Measurements from ENCODE around the gene PIR.

PIR gene

GRCh38 chrX:15416133-15416993 is 76.8 kb downstream of the PIR start:
- H3K79me1 ChIP-seq (ENCODE audit: low read length), result no peaks in the 10 kb centered on the region

GRCh38 chrX:15413101-15413500 is 80.0 kb downstream of the PIR start:
- DNase-seq, result no peak
- H3K4me3 ChIP-seq (ENCODE audit: low read length), result no peak overlapping the region

More at GRCh38 chrX:15416133-15416993, 76.8 kb downstream of the PIR start:
- Histone ChIP-seq H2BK120ac (ENCODE audit: low read depth, low read length) (no peak overlapping the region), H3K27me3 (ENCODE audit: insufficient read depth, low read length, poor library complexity) (no peaks in the 10 kb centered on the region), H4K8ac (ENCODE audit: low read depth, low read length) (no peak overlapping the region), H3K36me3 (ENCODE audit: control insufficient read depth, insufficient read depth, low read length) (no peaks in the 10 kb centered on the region), H4K5ac (ENCODE audit: low read length) (no peak overlapping the region), H3K9ac (ENCODE audit: low read length) (no peak overlapping the region), H2BK5ac (ENCODE audit: low read length) (no peak overlapping the region), H3K4me1 (ENCODE audit: control insufficient read depth, low read depth, low read length) (no peaks in the 10 kb centered on the region), H3K4me2 (ENCODE audit: low read length) (no peak overlapping the region), H3K79me2 (ENCODE audit: control insufficient read depth, insufficient read depth, low read length) (no peaks in the 10 kb centered on the region), H3K18ac (ENCODE audit: low read length) (no peak overlapping the region), H3K4me3 (ENCODE audit: low read length) (no peak overlapping the region), H3K4ac (ENCODE audit: low read depth, low read length) (no peak overlapping the region), H3K27ac (ENCODE audit: low read depth, low read length) (no peak overlapping the region), H3K56ac (ENCODE audit: low read length) (no peak overlapping the region), H2AK5ac (ENCODE audit: low read length) (no peak overlapping the region), H2BK15ac (replicated peaks; ENCODE audit: low read depth) (no peak overlapping the region), H3K23ac (ENCODE audit: low read length) (no peak overlapping the region)
- no CpG with 5 or more reads among the region's 10 CpGs for WGBS (ENCODE audit: extremely low coverage, insufficient coverage, low lambda C conversion rate)
- peak; percentile 41 for DNase-seq

GRCh38 chrX:15410947-15411346 is 82.2 kb downstream of the PIR start:
- no peaks in the 10 kb centered on the region for H3K79me1 ChIP-seq (ENCODE audit: low read length)
- H3K36me3 ChIP-seq (ENCODE audit: control insufficient read depth, insufficient read depth, low read length), result no peaks in the 10 kb centered on the region
- no peak overlapping the region for H4K8ac ChIP-seq (ENCODE audit: low read depth, low read length)
- H3K79me2 ChIP-seq (ENCODE audit: control insufficient read depth, insufficient read depth, low read length), result no peaks in the 10 kb centered on the region
- no peak overlapping the region for H4K5ac ChIP-seq (ENCODE audit: low read length)
- H3K27me3 ChIP-seq (ENCODE audit: insufficient read depth, low read length, poor library complexity), result no peaks in the 10 kb centered on the region
- no peak overlapping the region for H3K4ac ChIP-seq (ENCODE audit: low read depth, low read length)
- no peak overlapping the region for H2AK5ac ChIP-seq (ENCODE audit: low read length)
- no peak overlapping the region for H3K18ac ChIP-seq (ENCODE audit: low read length)
- H2BK120ac ChIP-seq (ENCODE audit: low read depth, low read length), result no peak overlapping the region
- WGBS (ENCODE audit: extremely low coverage, insufficient coverage, low lambda C conversion rate), result no CpG with 5 or more reads among the region's 2 CpGs
- no peaks in the 10 kb centered on the region for H3K4me1 ChIP-seq (ENCODE audit: control insufficient read depth, low read depth, low read length)
- no peak overlapping the region for H2BK15ac ChIP-seq (replicated peaks; ENCODE audit: low read depth)
- H3K23ac ChIP-seq (ENCODE audit: low read length), result no peak overlapping the region
- no peak overlapping the region for H3K4me2 ChIP-seq (ENCODE audit: low read length)
- H3K56ac ChIP-seq (ENCODE audit: low read length), result no peak overlapping the region
- no peak overlapping the region for H2BK5ac ChIP-seq (ENCODE audit: low read length)
- H3K9ac ChIP-seq (ENCODE audit: low read length), result no peak overlapping the region
- DNase-seq, result no peak
- H3K4me3 ChIP-seq (ENCODE audit: low read length), result no peak overlapping the region
- no peak overlapping the region for H3K27ac ChIP-seq (ENCODE audit: low read depth, low read length)

More at GRCh38 chrX:15413101-15413500, 80.0 kb downstream of the PIR start:
- Histone ChIP-seq H3K27ac (ENCODE audit: low read depth, low read length) (no peak overlapping the region), H2AK5ac (ENCODE audit: low read length) (no peak overlapping the region), H3K79me1 (ENCODE audit: low read length) (no peaks in the 10 kb centered on the region), H3K36me3 (ENCODE audit: control insufficient read depth, insufficient read depth, low read length) (no peaks in the 10 kb centered on the region), H3K27me3 (ENCODE audit: insufficient read depth, low read length, poor library complexity) (no peaks in the 10 kb centered on the region), H3K56ac (ENCODE audit: low read length) (no peak overlapping the region), H3K9ac (ENCODE audit: low read length) (no peak overlapping the region), H3K4me2 (ENCODE audit: low read length) (no peak overlapping the region), H3K4me1 (ENCODE audit: control insufficient read depth, low read depth, low read length) (no peaks in the 10 kb centered on the region), H2BK15ac (replicated peaks; ENCODE audit: low read depth) (no peak overlapping the region), H3K79me2 (ENCODE audit: control insufficient read depth, insufficient read depth, low read length) (no peaks in the 10 kb centered on the region), H3K4ac (ENCODE audit: low read depth, low read length) (no peak overlapping the region), H2BK120ac (ENCODE audit: low read depth, low read length) (no peak overlapping the region), H2BK5ac (ENCODE audit: low read length) (no peak overlapping the region), H4K8ac (ENCODE audit: low read depth, low read length) (no peak overlapping the region), H3K23ac (ENCODE audit: low read length) (no peak overlapping the region), H4K5ac (ENCODE audit: low read length) (no peak overlapping the region), H3K18ac (ENCODE audit: low read length) (no peak overlapping the region)
- WGBS (ENCODE audit: extremely low coverage, insufficient coverage, low lambda C conversion rate), result no CpG with 5 or more reads among the region's 6 CpGs

- Histone ChIP-seq H3K79me2 (ENCODE audit: control insufficient read depth, insufficient read depth, low read length) (no peaks in the 10 kb centered on the region), H3K4me3 (ENCODE audit: low read length) (no peak overlapping the region), H4K5ac (ENCODE audit: low read length) (no peak overlapping the region), H3K9ac (ENCODE audit: low read length) (no peak overlapping the region), H3K27ac (ENCODE audit: low read depth, low read length) (no peak overlapping the region), H3K4ac (ENCODE audit: low read depth, low read length) (no peak overlapping the region), H2BK5ac (ENCODE audit: low read length) (no peak overlapping the region), H3K56ac (ENCODE audit: low read length) (no peak overlapping the region), H4K8ac (ENCODE audit: low read depth, low read length) (no peak overlapping the region), H2BK120ac (ENCODE audit: low read depth, low read length) (no peak overlapping the region), H3K79me1 (ENCODE audit: low read length) (no peaks in the 10 kb centered on the region), H3K27me3 (ENCODE audit: insufficient read depth, low read length, poor library complexity) (no peaks in the 10 kb centered on the region), H3K4me1 (ENCODE audit: control insufficient read depth, low read depth, low read length) (no peaks in the 10 kb centered on the region), H3K4me2 (ENCODE audit: low read length) (no peak overlapping the region), H3K36me3 (ENCODE audit: control insufficient read depth, insufficient read depth, low read length) (no peaks in the 10 kb centered on the region), H3K18ac (ENCODE audit: low read length) (no peak overlapping the region), H2AK5ac (ENCODE audit: low read length) (no peak overlapping the region), H2BK15ac (replicated peaks; ENCODE audit: low read depth) (no peak overlapping the region), H3K23ac (ENCODE audit: low read length) (no peak overlapping the region)
- no peak for DNase-seq
Observed at GRCh38 chrX:15410430-15410829, 82.7 kb downstream of the PIR start.

GRCh38 chrX:15405846-15406245 is 87.3 kb downstream of the PIR start:
- Histone ChIP-seq H3K9ac (ENCODE audit: low read length) (no peak overlapping the region), H2BK120ac (ENCODE audit: low read depth, low read length) (no peak overlapping the region), H3K18ac (ENCODE audit: low read length) (no peak overlapping the region), H3K79me2 (ENCODE audit: control insufficient read depth, insufficient read depth, low read length) (no peaks in the 10 kb centered on the region), H3K27me3 (ENCODE audit: insufficient read depth, low read length, poor library complexity) (no peaks in the 10 kb centered on the region), H3K27ac (ENCODE audit: low read depth, low read length) (no peak overlapping the region), H4K5ac (ENCODE audit: low read length) (no peak overlapping the region), H3K4ac (ENCODE audit: low read depth, low read length) (no peak overlapping the region), H3K79me1 (ENCODE audit: low read length) (no peaks in the 10 kb centered on the region), H2BK15ac (replicated peaks; ENCODE audit: low read depth) (no peak overlapping the region), H3K23ac (ENCODE audit: low read length) (no peak overlapping the region), H2BK5ac (ENCODE audit: low read length) (no peak overlapping the region), H3K4me2 (ENCODE audit: low read length) (no peak overlapping the region), H4K8ac (ENCODE audit: low read depth, low read length) (no peak overlapping the region), H3K4me1 (ENCODE audit: control insufficient read depth, low read depth, low read length) (no peaks in the 10 kb centered on the region), H3K36me3 (ENCODE audit: control insufficient read depth, insufficient read depth, low read length) (no peaks in the 10 kb centered on the region), H3K4me3 (ENCODE audit: low read length) (no peak overlapping the region), H3K56ac (ENCODE audit: low read length) (no peak overlapping the region), H2AK5ac (ENCODE audit: low read length) (no peak overlapping the region)
- WGBS (ENCODE audit: extremely low coverage, insufficient coverage, low lambda C conversion rate), result no CpG with 5 or more reads among the region's 3 CpGs
- DNase-seq, result no peak

Data from mesendoderm (in vitro differentiated cells).